Measurements from ENCODE around the gene TTF2.

The TTF2 gene

DNA sequence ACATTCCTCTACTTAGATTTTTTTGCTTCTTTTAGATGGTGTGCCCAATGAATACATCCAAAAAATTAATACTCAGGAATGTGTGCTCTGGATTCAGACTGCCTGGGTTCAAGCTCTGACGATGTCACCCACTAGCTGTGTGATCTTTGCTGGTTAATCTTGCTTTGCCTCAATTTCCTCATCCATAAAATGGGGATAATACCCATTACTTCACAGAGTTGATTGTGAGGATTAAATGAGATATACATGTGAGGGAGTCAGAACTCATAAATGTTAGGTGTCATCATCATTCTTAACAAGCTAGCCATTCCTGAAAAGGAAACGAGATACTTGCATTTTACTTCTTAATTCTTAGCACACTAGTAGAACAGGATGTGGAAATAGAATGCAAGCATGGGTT lies 12.9 kb upstream of the TTF2 start:
- DNase-seq, result no peak

DNA sequence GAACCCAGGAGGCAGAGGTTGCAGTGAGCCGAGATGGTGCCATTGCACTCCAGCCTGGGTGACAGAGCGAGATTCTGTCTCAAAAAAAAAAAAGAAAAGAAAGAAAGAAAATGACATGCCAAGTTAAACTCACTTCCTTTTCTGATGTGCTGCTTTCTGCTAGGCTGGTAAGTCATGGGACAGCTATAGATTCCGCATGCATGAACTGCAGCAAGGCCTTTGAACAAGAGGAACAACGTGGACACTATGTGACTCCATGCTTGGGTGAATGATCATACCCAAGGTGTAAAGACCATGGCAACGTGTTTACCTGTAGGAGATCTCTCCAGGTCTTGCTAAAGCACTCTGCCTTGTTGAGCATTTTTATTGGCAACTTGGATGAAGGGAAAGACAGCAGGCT lies 10.3 kb upstream of the TTF2 start:
- no peak for DNase-seq

DNA sequence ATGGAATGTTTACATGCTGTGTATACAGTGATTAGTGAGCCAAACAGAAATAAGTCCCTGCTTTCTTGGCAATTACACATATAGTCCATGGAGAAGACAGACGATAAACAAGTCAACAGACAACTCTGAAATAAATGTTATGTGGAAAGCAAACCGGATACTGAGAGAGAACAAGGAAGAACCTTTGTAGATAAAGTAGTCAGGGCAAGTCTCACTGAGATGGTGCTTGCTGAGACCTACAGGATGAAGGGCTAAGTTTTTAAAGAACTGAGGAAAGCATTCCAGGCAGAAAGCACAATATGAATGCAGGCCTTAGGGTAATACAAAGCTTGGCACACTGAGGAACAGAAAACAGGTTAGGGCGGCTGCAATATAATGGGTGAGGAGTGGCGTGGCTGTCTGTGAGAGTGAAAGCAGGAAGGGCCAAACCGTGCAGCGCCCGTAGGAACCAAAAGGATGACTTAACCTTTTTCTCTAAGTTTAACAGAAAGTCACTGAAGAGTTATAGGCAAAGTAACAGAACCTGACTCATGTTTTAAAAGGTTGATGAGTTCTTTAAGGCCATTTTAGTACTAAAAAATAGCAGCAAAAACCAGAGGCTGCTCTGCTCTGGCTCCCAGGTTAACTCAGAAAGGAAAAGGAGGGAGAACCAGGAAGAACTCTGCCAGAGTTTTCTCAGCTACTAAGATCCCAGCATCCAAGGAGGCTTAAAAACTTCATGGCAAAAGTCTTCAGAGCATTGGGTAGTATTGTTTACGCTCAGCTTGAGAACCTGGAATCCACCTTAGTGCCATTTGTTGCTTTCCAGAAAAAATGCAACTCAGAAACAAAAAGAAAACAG lies 8.7 kb upstream of the TTF2 start:
- peak; percentile 15 for DNase-seq

GRCh38 chr1:117054068-117054467 lies 6.1 kb upstream of the TTF2 start:
- no peak for DNase-seq

DNA sequence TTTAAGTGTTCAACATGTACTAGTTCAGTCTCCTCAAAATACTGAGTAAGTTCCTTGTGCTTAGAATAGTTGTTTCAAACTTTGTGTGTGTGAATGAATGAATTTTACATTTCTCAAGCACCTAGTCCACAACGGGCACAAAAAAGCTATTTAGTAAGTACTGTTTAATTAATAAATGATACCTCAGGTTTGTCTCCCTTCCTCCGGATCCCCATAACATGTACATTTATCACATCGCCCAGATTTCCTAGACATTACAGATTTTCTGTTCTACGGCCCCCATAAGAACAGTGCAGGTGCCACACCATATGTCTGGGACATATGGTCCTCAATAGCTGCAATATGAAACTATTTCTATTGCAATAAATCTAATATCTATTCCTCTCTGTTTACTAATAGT lies 1.3 kb upstream of the TTF2 start:
- no peak for DNase-seq

- DNase-seq, result peak; percentile 58
Observed at GRCh38 chr1:117059334-117059677, 820 bp upstream of the TTF2 start.

- peak; percentile 34 for DNase-seq
Observed at GRCh38 chr1:117060441-117061317, 553 bp downstream of the TTF2 start.

- peak; percentile 9 for DNase-seq
Observed at GRCh38 chr1:117061986-117062415, 1.9 kb downstream of the TTF2 start.

DNA sequence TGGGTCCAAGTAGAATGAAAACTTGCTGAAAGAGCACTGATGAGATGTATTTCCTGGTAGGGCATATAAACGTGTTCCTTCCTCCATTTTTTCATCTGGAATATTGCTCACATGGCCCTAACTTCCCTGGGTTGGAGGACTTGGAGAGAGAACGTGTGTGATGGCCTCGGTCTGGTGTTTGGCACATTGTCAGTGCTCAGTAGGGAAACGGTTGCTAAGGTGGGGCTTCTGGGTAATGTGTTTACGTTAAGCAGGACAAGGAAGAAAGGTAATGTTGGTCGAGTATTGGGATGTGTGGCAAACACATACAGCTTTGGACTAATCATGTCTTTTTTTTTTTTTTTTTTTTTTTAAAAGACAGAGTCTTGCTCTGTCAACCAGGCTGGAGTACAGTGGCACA lies 6.2 kb downstream of the TTF2 start:
- no peak for DNase-seq

- DNase-seq, result peak; percentile 15
Observed at GRCh38 chr1:117067533-117068370, 7.6 kb downstream of the TTF2 start.

GRCh38 chr1:117068580-117068979 lies 8.5 kb downstream of the TTF2 start:
- no peak for DNase-seq

- no peak for DNase-seq
Observed at GRCh38 chr1:117069220-117069844, 9.2 kb downstream of the TTF2 start.

DNA sequence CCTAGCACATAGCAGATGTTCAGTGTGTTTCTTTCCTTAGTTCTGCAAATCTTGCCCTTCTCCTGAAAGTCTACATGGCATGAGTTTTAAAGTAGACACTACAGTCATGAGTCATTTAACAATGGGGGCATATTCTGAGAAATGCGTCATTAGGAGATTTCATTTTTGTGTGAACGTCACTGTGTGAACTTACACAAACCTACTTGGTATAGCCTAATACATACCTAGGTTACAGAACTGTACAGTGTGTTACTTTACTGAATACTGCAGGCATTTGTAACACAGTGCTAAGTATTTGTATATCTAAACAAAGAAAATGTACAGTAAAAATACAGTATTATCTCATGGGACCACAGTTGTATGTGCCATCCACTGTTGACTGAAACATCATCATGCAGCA lies 10.0 kb downstream of the TTF2 start:
- no peak for DNase-seq

GRCh38 chr1:117076648-117077047 lies 16.5 kb downstream of the TTF2 start:
- no peak for DNase-seq

- peak; percentile 56 for DNase-seq
Observed at GRCh38 chr1:117077267-117077666, 17.1 kb downstream of the TTF2 start.

DNA sequence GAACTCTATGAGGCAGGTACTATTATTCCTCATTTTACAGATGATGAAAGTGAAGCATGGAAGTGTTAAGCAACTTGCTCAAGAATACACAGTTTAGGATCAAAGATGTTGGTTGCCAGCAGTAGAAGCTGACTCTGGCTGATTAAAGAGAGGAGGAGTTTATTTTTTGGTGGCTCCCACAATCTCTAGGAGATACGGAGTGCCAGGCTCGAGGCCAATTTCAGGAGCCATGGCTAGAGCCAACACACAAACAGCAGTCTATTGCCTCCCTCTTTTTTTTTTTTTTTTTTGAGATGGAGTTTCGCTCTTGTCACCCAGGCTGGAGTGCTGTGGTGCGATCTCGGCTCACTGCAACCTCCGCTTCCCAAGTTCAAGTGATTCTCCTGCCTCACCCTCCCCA lies 19.6 kb downstream of the TTF2 start:
- no peak for DNase-seq

DNA sequence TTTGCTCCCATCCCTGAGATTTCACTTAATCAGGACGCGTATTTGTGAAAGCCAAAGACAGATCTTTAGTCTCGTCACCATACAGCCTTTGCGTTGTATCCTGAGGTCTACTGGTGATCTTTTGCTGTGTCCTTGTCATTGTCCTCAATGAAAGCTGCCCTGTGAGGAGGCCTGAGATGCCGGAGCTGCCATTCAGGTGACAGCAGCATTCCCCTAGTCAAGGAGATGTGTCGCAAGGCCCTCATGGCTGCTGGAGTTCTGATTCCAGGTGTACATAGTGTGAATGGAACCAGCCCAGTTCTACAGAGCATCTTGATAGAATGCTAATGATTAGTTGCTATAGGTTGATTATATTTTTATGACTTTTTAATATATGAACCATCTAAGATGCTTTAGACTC lies 24.1 kb downstream of the TTF2 start:
- DNase-seq, result no peak

GRCh38 chr1:117087686-117088085 lies 27.6 kb downstream of the TTF2 start:
- no peak for DNase-seq

GRCh38 chr1:117089996-117090395 lies 29.9 kb downstream of the TTF2 start:
- DNase-seq, result no peak

GRCh38 chr1:117092594-117092993 lies 32.5 kb downstream of the TTF2 start:
- no peak for DNase-seq

DNA sequence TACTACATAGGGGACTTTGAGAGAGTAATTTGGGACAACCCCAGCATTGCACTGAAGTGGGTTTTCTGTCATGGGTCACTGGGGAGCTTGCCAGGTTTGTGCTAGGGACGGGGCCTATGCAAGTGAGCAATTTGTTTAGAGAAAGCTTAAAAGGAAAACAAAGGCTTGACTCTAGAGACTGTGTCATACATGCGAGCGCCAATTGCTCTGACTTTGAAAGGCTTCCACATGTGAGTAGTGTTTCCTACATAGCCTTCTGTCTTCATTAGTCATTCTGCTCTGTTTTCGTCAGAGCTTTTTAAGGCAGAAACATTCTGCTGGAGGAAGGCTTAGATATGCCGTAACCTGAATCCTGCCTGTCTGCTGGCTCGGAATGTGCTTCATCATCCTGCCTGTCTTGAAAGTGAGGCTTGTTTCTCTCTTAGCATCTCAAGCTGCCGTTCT lies 33.0 kb downstream of the TTF2 start:
- DNase-seq, result no peak

GRCh38 chr1:117093870-117094621 lies 33.9 kb downstream of the TTF2 start:
- peak; percentile 27 for DNase-seq

All from stimulated activated naive CD4-positive, alpha-beta T cell treated with Interleukin-2 at 50 U/mL for 16 hours (primary cell).